Measurements from ENCODE around the gene ADAMTS19. TPM values are rescaled to one million over a fixed set of nuclear protein-coding genes. Genes with fewer than 3 reads are reported as not detected.

ADAMTS19 gene
- total and polyA plus RNA-seq, 2 of the 8 experiments (the other 6 are each of a cell fraction or from before 2014, with no cell fraction given): 17.3 to 28.8 TPM

- DNase-seq (ENCODE audit: low read depth in 1 of 2, low spot score in 2 of 2) (no peak), FAIRE-seq (no peak)
- Histone ChIP-seq H3K79me2 (ENCODE audit: control insufficient read depth in 1 of 2, insufficient read depth in 2 of 2, low read length in 2 of 2) (no peaks in the 10 kb centered on the region), H4K8ac (ENCODE audit: extremely low read depth, insufficient read depth, low read length) (no peak overlapping the region), H3K27me3 (replicated peaks in 1 of 4; ENCODE audit: control insufficient read depth in 3 of 4, extremely low read depth in 1 of 4, insufficient read depth in 3 of 4, low read length in 3 of 4) (no peaks in the 10 kb centered on the region), H3K4ac (replicated peaks; ENCODE audit: insufficient read length, low read depth, low read length) (no peak overlapping the region), H3K9ac (replicated peaks in 1 of 4; ENCODE audit: extremely low read depth in 1 of 4, low read depth in 3 of 4, low read length in 3 of 4) (no peak overlapping the region), H2BK20ac (ENCODE audit: low read length) (no peak overlapping the region), H3K56ac (replicated peaks; ENCODE audit: insufficient read length, low read depth, low read length) (no peak overlapping the region), H2BK12ac (ENCODE audit: low read depth, low read length) (no peak overlapping the region), H4K91ac (replicated peaks; ENCODE audit: insufficient read length, low read length) (no peak overlapping the region), H3K23ac (ENCODE audit: insufficient read length) (no peak overlapping the region), H3K4me1 (replicated peaks in 1 of 4; ENCODE audit: control insufficient read depth in 3 of 4, insufficient read depth in 4 of 4, low read length in 3 of 4) (peaks cover 0 to 3% (median 0%) of the 10 kb centered on the region in 4 experiments; a peak in 1 of 7 replicates), H3K79me1 (ENCODE audit: low read depth, low read length) (no peaks in the 10 kb centered on the region), H3K4me2 (ENCODE audit: insufficient read depth in 1 of 2, low read depth in 2 of 2, low read length in 2 of 2) (no peak overlapping the region), H2BK120ac (replicated peaks; ENCODE audit: low read depth, low read length) (no peak overlapping the region), H3K9me3 (ENCODE audit: insufficient read depth in 2 of 2, low read depth in 1 of 2, low read length in 1 of 2) (no peaks in the 10 kb centered on the region), H3K36me3 (ENCODE audit: control insufficient read depth in 2 of 4, insufficient read depth in 4 of 4, low read length in 3 of 4) (no peaks in the 10 kb centered on the region), H3K18ac (ENCODE audit: extremely low read depth, low read length) (no peak overlapping the region), H2AFZ (ENCODE audit: low read length) (no peak overlapping the region), H3K4me3 (ENCODE audit: extremely low read depth in 1 of 4, insufficient read depth in 2 of 4, low read depth in 3 of 4, low read length in 4 of 4) (no peak overlapping the region), H3K23me2 (ENCODE audit: low read depth, low read length) (no peaks in the 10 kb centered on the region), H2BK5ac (ENCODE audit: low read depth, low read length) (no peak overlapping the region), H2AK5ac (ENCODE audit: low read depth, low read length) (no peak overlapping the region), H4K5ac (ENCODE audit: insufficient read length, low read depth, low read length) (no peak overlapping the region), H4K20me1 (replicated peaks in 1 of 2; ENCODE audit: control insufficient read depth in 1 of 2, insufficient read depth in 2 of 2, low read length in 2 of 2) (no peaks in the 10 kb centered on the region), H2BK15ac (ENCODE audit: low read length) (no peak overlapping the region), H3K14ac (ENCODE audit: insufficient read length) (no peak overlapping the region), H3K27ac (ENCODE audit: low read depth, low read length) (no peak overlapping the region)
- ChIA-PET CTCF (ENCODE audit: partially characterized antibody) (interaction anchor here (1.3 to 1.8 kb wide), 2 partner anchors 18 to 25 kb away, joined by 4 to 5 read pairs; no protein-coding TSS in a partner anchor), POLR2A (ENCODE audit: partially characterized antibody) (interaction anchor here (1.8 kb wide), 1 partner anchor 22 kb away, joined by 6 read pairs; the partner anchor contains the start of gene ADAMTS19)
- peak; percentile 42; the same call in 1 of the 2 replicates for TF ChIP-seq E2F6 (IDR thresholded peaks at IDR 0.05)
- no peak for TF ChIP-seq ATF3 (IDR thresholded peaks at IDR 0.05; ENCODE audit: insufficient read depth, low read depth, low read length)
- 90% methylated on average over 3 of the region's 3 CpGs; no CpG with 5 or more reads in 1 of the 2 experiments for WGBS, 2 experiments (ENCODE audit: extremely low coverage in 1 of 2, insufficient coverage in 1 of 2, insufficient read length in 1 of 2, insufficient replicate concordance in 2 of 2, low coverage in 1 of 2, low lambda C conversion rate in 2 of 2, missing lambda C conversion rate in 1 of 2)
Observed at GRCh38 chr5:129438322-129438721, 21.8 kb upstream of the ADAMTS19 start.
